GM18505 (cell line): ENCODE measurements around the gene BCAM.
"Not testable (repeated sequence)": the region's sequence is repeated elsewhere in the genome, so short reads cannot be mapped to it uniquely, and the experiment has no call there.

Experiments
- ATAC-seq: cut with Tn5 transposase; IDR thresholded peaks from one replicate; pipeline ENCODE4 v1.9.1; 2021; ENCODE audit not compliant: unreplicated experiment
- POLR2A ChIP-seq: IDR thresholded peaks from 4 replicates; pipeline ENCODE4 v1.6.1; 2011; ENCODE audit warnings: borderline replicate concordance; ENCODE audit not compliant: insufficient read depth, insufficient read length; ENCODE audit errors: extremely low read depth

Gene BCAM

DNA sequence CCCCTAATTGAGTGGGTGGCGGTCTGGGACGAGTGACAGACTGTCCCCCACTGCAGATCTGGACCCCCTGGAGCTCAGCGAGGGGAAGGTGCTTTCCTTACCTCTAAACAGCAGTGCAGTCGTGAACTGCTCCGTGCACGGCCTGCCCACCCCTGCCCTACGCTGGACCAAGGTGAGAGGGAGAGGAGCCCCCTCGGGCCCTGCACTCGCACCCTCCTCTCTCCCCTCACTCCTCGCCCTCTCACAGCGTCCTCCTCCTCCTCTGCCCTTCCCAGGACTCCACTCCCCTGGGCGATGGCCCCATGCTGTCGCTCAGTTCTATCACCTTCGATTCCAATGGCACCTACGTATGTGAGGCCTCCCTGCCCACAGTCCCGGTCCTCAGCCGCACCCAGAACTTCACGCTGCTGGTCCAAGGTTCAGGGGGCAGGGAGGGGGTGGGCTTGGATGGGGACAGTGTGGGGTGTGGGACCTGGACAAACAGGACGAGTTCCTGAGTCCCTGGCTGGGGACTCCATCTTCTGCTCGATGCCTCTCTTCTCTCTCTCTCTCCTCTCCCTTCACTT is 9.6 kb downstream of the BCAM start:
- no peak for TF ChIP-seq POLR2A
- ATAC-seq: no peak

DNA sequence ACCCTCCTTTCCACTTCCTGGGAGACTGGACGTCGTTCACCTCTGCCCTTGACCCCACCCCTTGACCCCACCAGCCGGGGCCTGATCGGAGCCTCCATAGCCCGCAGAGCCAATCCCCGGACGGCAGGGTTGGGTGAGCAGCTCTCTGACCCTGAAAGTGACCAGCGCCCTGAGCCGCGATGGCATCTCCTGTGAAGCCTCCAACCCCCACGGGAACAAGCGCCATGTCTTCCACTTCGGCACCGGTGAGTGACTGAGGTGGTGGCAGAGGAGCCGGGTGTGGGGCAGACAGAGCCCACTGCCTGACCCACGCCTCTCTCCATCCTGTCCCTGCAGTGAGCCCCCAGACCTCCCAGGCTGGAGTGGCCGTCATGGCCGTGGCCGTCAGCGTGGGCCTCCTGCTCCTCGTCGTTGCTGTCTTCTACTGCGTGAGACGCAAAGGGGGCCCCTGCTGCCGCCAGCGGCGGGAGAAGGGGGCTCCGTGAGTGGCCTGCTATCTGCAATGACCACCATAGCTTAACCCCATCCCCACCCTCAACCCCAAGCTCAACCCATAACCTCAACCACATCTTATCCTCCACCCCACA is 10.4 kb downstream of the BCAM start:
- no peak for ATAC-seq
- no peak for TF ChIP-seq POLR2A

GRCh38 chr19:44820648-44821609 is 12.0 kb downstream of the BCAM start:
- ATAC-seq: no peak
- no peak for TF ChIP-seq POLR2A

- TF ChIP-seq POLR2A: no peak
- no peak for ATAC-seq
Observed at GRCh38 chr19:44822177-44822576, 13.3 kb downstream of the BCAM start.

DNA sequence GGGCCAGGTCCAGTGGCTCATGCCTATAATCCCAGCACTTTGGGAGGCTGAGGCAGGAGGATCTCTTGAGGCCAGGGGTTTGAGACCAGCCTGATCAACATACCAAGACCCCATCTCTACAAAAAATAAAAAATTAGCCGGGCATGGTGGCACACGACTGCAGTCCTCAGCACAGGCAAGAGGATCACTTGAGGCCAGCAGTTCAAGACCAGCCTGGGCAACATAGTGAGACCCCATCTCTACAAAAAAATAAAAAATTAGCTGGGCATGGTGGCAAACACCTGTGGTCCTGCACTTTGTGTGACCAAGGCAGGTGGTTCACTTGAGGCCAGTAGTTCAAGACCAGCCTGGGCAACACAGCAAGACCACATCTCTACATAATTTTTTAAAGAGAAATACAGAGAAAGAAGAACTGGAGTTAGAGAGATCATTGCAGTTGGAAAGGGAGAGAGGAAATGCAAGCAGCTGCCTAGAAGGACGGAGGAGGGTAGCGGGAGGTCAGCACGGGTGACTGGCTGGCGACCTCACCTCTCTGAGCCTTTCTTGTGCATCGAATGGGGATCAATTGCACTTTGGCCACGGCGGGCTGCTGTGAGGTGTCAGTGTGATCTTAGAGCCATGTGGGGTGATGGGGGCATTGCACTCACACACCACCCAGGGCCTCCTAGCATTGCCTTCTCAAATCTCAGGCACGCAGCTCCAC is 13.9 kb downstream of the BCAM start:
- no peak for ATAC-seq
- TF ChIP-seq POLR2A: no peak

DNA sequence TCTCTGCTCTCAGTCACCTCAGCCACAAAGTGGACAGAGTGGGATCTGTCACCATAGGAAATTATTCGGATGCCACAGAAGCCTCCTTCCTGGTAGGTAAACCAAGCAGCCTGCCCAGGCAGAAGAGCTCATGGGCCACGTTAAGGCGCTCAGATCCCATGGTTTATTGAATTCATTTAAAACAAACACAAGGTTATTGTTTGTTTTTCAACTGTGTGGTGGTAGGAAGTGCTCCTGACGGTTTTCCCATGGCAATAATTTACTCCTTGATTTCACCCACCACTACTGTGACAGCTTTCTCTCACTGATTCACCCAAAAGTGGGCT is 14.4 kb downstream of the BCAM start:
- no peak for TF ChIP-seq POLR2A
- ATAC-seq: no peak

DNA sequence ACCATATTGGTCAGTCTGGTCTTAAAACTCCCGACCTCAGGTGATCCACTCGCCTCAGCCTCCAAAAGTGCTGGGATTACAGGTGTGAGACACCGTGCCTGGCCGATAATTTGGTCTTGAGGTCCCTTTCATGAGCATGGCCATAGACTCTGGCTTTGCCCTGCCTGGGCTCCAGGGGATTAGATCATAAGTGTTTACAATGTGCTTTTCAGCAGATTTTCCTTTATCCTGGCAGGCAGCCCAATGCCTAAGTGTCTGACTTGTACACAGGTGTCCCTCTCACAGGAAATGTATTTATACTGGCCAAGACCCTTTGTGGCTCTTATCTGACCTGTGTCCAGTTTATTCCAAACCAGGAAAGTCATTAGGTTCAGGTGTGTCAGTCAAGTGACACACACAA is 15.9 kb downstream of the BCAM start:
- ATAC-seq: no peak
- TF ChIP-seq POLR2A: no peak

GRCh38 chr19:44832875-44833274 is 24.0 kb downstream of the BCAM start:
- not testable (repeated sequence) for ATAC-seq

GRCh38 chr19:44834399-44834798 is 25.5 kb downstream of the BCAM start:
- ATAC-seq: not testable (repeated sequence)

- TF ChIP-seq POLR2A: no peak
- no peak for ATAC-seq
Observed at GRCh38 chr19:44839276-44839675, 30.4 kb downstream of the BCAM start.

DNA sequence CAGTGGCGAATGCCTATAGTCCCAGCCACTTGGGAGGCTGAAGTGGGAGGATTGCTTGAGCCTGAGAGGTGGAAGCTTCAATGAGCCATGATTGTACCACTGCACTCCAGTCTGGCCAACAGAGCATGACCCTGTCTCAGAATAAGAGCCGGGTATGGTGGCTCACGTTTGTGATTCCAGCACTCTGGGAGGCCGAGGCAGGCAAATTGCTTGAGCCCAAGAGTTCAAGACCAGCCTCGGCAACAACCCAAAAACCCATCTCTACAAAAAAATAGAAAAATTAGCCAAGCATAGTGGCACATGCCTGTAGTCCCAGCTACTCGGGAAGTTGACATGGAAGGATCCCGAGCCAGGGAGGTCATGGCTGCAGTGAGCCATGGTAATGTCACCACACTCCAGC is 31.9 kb downstream of the BCAM start:
- no peak for TF ChIP-seq POLR2A
- ATAC-seq: no peak

GRCh38 chr19:44841231-44841630 is 32.3 kb downstream of the BCAM start:
- no peak for TF ChIP-seq POLR2A
- no peak for ATAC-seq

GRCh38 chr19:44845286-44845611 is 36.3 kb downstream of the BCAM start:
- TF ChIP-seq POLR2A: no peak
- ATAC-seq: no peak

DNA sequence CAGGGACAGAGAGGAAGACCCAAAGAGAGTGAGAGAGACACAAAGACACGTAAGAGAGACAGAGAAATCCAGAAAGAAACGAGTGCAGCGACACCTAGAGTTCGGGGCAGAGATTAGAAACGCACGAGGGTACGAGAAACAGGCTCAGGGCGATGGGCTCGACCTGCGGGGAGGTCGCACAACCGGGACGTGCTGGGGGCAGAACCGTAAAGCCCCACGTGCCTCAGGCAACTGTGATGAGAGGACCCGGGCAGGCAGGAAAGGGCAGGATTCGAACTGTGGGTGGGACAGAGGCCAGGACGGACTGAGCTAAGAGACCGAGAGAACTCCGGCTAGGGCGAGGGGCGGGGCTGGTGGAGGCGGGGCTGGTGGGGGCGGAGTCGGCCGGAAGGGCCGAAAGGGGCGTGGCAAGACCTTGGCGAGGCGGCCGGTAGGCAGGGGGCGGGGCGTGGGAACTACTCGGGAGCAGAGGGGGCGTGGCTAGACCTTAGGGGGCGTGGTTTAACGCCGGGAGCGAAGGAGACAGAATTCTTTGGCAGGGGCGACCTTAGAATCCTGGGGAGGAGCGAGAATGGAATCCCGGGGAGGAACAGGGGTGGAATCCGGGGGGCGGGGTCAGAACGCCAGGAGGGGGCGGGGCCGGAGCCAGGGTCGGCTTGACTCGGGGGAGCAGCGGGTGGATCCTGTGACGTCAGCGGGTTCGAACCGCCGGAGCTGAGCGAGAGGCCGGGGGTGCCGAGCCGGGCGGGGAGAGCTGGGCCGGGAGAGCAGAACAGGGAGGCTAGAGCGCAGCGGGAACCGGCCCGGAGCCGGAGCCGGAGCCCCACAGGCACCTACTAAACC is 36.9 kb downstream of the BCAM start, which contains the start of gene NECTIN2:
TSS of gene NECTIN2 (plus strand) at position 686 of the 843 bp plus-strand sequence. CDS start 229 bp downstream, outside the sequence.
- no peak for TF ChIP-seq POLR2A
- ATAC-seq: peak; percentile 44
